Upper lobe of right lung (tissue), 1 donor: ENCODE results near the gene NUP210. TPM values are rescaled to one million over a fixed set of nuclear protein-coding genes. Genes with fewer than 3 reads are reported as not detected.

Source experiments
- ATAC-seq: fragments of 200-7000 bp; cut with Tn5 transposase; one replicate; pipeline ENCODE4 v1.9.1; 2020; ENCODE audit warnings: mild to moderate bottlenecking, moderate library complexity
- DNase-seq: peaks from one replicate; pipeline ENCODE4 v3.0.0-alpha.2; 2020
- H3K27ac ChIP-seq: fragments of 200-600 bp; one replicate; pipeline ENCODE4 v1.8.0; 2022
- H3K27me3 ChIP-seq: fragments of 200-600 bp; one replicate; pipeline ENCODE4 v1.8.0; 2022; ENCODE audit warnings: mild to moderate bottlenecking
- H3K36me3 ChIP-seq: fragments of 200-600 bp; one replicate; pipeline ENCODE4 v1.8.0; 2022
- H3K4me1 ChIP-seq: fragments of 200-600 bp; one replicate; pipeline ENCODE4 v1.8.0; 2022
- H3K4me3 ChIP-seq: fragments of 200-600 bp; one replicate; pipeline ENCODE4 v1.8.0; 2022; ENCODE audit warnings: mild to moderate bottlenecking
- H3K9me3 ChIP-seq: fragments of 200-600 bp; one replicate; pipeline ENCODE4 v1.8.0; 2022
- intact Hi-C: fragments of 100-400 bp; cut with DNase I; formaldehyde crosslinking; loops from one replicate; pipeline ENCODE4 v1.11.0; 2022
- total RNA-seq: library from RNA; stranded (reverse); fragmentation: NEBNext Ultra II Directional; extraction: Animal tissue kit (Norgen Biotek cat#: 25700); gene quantifications from one replicate; pipeline ENCODE4 v1.2.1, GENCODE V29; 2021
- TF ChIP-seq, protein P1 (sequence below): fragments of 200-600 bp; IDR thresholded peaks from one replicate; pipeline ENCODE4 v1.8.0; 2022; ENCODE audit warnings: antibody characterized with exemption
- donor health status: DM: no; HTN: yes; CAD: no; lungs with severe emphysema.

NUP210 gene
- total RNA-seq, 1 donor from 2014 or later, result 19.8 TPM

DNA sequence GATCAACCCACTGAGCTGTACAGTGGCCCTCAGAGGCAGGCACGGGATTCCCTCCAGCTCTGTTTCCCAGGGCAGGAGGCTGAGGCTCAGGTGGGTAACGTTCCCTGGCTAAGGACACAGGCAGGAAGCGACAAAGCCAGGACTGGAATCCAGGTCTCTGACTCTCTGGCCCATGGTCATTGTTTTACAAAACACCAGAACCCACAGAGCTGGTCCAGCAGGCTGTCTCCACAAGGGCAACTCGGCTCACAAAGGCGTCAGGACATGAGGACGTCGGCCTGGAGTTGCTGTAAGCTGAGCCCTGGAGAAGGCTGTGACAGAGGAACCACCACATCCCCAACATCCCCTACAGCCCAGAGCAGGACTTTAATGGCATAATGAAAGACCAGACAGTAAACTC, 30.7 kb downstream of the NUP210 start:
- H3K36me3 ChIP-seq, result peaks cover 19% of the 10 kb centered on the region
- ATAC-seq, result no peak
- no peak overlapping the region for H3K27ac ChIP-seq
- H3K9me3 ChIP-seq, result no peaks in the 10 kb centered on the region
- intact Hi-C loops, result no loop called here
- no peaks in the 10 kb centered on the region for H3K4me1 ChIP-seq
- DNase-seq, result no peak
- H3K27me3 ChIP-seq, result no peaks in the 10 kb centered on the region
- no peak overlapping the region for H3K4me3 ChIP-seq
- TF ChIP-seq, protein P1, sequence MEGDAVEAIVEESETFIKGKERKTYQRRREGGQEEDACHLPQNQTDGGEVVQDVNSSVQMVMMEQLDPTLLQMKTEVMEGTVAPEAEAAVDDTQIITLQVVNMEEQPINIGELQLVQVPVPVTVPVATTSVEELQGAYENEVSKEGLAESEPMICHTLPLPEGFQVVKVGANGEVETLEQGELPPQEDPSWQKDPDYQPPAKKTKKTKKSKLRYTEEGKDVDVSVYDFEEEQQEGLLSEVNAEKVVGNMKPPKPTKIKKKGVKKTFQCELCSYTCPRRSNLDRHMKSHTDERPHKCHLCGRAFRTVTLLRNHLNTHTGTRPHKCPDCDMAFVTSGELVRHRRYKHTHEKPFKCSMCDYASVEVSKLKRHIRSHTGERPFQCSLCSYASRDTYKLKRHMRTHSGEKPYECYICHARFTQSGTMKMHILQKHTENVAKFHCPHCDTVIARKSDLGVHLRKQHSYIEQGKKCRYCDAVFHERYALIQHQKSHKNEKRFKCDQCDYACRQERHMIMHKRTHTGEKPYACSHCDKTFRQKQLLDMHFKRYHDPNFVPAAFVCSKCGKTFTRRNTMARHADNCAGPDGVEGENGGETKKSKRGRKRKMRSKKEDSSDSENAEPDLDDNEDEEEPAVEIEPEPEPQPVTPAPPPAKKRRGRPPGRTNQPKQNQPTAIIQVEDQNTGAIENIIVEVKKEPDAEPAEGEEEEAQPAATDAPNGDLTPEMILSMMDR, result no peak

DNA sequence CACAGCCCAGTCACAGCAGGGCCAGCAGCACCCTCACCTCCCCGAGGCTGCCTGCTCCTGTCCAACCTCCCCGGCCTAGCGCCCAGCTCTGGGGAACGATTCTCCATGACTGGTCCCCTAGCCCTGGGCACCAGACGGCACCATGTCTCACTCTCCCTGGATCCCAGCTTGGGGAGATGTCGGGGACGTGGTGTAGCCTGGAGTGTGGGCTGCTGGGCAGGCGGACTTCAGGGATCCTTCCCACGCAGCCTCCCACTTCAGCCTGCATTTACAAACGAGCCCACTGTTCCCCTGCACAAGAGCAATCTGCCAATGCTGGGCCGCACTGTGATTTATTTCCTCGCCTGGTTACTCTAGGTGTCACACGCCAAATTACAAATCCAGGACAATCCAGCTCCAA, 31.3 kb downstream of the NUP210 start:
- TF ChIP-seq, protein P1, result no peak
- no peak overlapping the region for H3K27ac ChIP-seq
- no peaks in the 10 kb centered on the region for H3K27me3 ChIP-seq
- intact Hi-C loops, result no loop called here
- ATAC-seq, result no peak
- no peak for DNase-seq
- no peak overlapping the region for H3K4me3 ChIP-seq
- H3K36me3 ChIP-seq, result peaks cover 19% of the 10 kb centered on the region
- no peaks in the 10 kb centered on the region for H3K9me3 ChIP-seq
- H3K4me1 ChIP-seq, result no peaks in the 10 kb centered on the region

DNA sequence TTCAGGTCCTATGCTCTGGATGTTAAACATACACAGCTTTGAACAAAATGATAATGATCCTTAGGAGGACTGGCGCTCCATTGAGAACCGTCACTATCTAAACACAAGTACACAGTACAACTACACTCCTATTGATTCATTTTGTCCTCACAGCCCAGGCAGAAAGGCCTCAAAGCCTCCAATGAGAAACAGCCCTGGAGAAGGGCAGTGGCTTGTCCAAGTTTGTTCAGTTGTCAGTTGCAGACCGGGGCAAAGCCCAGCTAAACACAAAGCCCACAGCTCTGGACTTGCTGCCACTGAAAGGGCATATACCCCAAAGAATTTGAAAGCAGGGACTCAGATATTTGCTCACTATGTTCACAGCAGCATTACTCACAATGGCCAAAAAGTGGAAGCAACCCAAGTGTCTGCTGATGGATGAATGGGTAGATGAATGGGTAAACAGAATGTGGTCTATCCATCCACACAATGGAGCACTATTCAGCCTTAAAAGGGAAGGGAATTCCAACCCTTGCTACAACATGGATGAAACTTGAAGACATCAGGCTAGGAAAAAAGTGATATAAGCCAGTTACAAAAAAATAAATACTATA, 34.7 kb downstream of the NUP210 start:
- Histone ChIP-seq H3K27me3 (no peaks in the 10 kb centered on the region), H3K4me1 (no peaks in the 10 kb centered on the region), H3K9me3 (no peaks in the 10 kb centered on the region), H3K27ac (no peak overlapping the region), H3K4me3 (no peak overlapping the region), H3K36me3 (peaks cover 13% of the 10 kb centered on the region)
- no peak for ATAC-seq
- DNase-seq, result no peak
- intact Hi-C loops, result no loop called here
- TF ChIP-seq, protein P1, result no peak

DNA sequence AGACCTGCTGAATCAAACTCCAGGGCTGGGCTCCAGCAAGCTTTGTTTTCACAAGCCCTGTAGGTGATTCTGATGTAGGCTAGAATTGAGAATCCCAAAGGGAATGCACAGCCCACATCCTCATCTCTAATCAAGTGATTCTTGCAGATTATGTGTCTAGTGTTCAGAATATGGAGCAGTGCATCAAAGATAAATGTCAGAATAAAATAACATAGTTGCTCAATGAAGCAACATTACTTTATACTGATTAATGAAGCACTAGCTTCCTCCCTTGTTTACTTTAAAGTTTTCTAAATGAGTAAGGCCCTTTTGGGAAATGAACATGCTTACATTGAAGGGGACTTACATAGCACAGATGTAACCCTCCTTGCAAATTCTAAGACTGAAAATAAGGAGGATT, 39.2 kb downstream of the NUP210 start:
- Histone ChIP-seq H3K27ac (no peak overlapping the region), H3K27me3 (no peaks in the 10 kb centered on the region), H3K36me3 (no peaks in the 10 kb centered on the region), H3K9me3 (no peaks in the 10 kb centered on the region), H3K4me1 (no peaks in the 10 kb centered on the region), H3K4me3 (no peak overlapping the region)
- intact Hi-C loops, result no loop called here
- ATAC-seq, result no peak
- DNase-seq, result no peak
- TF ChIP-seq, protein P1, result no peak

DNA sequence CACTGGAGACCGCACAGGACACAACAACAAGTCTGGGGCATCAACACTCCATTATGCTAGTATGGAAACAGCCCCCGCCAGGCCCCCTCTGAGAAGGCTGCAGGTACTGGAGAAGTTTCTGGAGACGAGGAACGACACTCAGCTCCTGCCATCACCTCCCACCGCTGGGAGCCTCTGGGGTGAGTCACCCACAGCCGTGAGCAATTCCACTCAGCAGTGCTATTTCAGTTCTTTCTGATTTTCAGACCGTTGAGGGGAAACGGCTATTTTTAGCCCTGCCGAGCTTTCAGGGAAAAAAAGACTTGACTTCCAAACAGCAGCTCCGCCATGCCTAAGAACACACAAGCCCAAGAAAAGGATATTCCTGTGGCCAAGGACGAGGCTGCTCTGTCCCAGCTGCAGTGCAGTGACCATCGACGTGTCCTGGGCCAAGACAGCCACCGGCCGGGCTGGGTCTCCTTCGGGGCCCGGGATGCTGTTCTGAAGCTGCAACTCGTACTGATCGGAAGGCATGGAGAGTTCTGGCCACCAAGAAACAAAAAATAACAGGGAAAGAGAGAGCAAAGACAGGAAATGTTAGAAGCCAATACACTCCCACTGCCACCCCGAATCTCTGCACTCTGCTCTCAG, 40.8 kb downstream of the NUP210 start:
- DNase-seq (no peak), ATAC-seq (no peak)
- Histone ChIP-seq H3K9me3 (no peaks in the 10 kb centered on the region), H3K36me3 (no peaks in the 10 kb centered on the region), H3K4me1 (no peaks in the 10 kb centered on the region), H3K4me3 (no peak overlapping the region), H3K27me3 (no peaks in the 10 kb centered on the region), H3K27ac (no peak overlapping the region)
- TF ChIP-seq, protein P1, result no peak
- intact Hi-C loops, result no loop called here
